NT2/D1 (cell line): Measurements from ENCODE around the gene PLA2G4A.

Experiments
- DNase-seq: peaks from one replicate; pipeline ENCODE4 v3.0.0-alpha.2; 2011; ENCODE audit warnings: low read depth, low spot score
- H3K27me3 ChIP-seq: 2 replicates; pipeline ENCODE4 v1.6.0; 2011; ENCODE audit warnings: mild to moderate bottlenecking; ENCODE audit not compliant: insufficient read length, insufficient read depth
- H3K36me3 ChIP-seq: 2 replicates; pipeline ENCODE4 v1.6.1; 2011; ENCODE audit warnings: mild to moderate bottlenecking, low read length, mixed read lengths; ENCODE audit not compliant: insufficient read depth, insufficient read length
- H3K4me1 ChIP-seq: 2 replicates; pipeline ENCODE4 v1.5.1; 2011; ENCODE audit not compliant: insufficient read depth, insufficient read length
- H3K4me3 ChIP-seq: 2 replicates; pipeline ENCODE4 v1.5.1; 2011; ENCODE audit warnings: low read depth; ENCODE audit not compliant: insufficient read length
- H3K9ac ChIP-seq: 2 replicates; pipeline ENCODE4 v1.6.0; 2011; ENCODE audit warnings: low read depth; ENCODE audit not compliant: insufficient read length
- H3K9me3 ChIP-seq: 2 replicates; pipeline ENCODE4 v1.5.1; 2011; ENCODE audit warnings: mild to moderate bottlenecking, low read length; ENCODE audit not compliant: insufficient read depth
- SUZ12 ChIP-seq: IDR thresholded peaks from 2 replicates; pipeline ENCODE4 v1.6.1; 2011; ENCODE audit not compliant: insufficient read length, insufficient read depth; ENCODE audit errors: extremely low read depth
- YY1 ChIP-seq: IDR thresholded peaks from 2 replicates; pipeline ENCODE4 v1.6.1; 2011; ENCODE audit not compliant: insufficient read length, insufficient read depth
- ZNF274 ChIP-seq: IDR thresholded peaks from 2 replicates; pipeline ENCODE4 v1.6.1; 2011; ENCODE audit warnings: mild to moderate bottlenecking, low read depth, low read length

Gene PLA2G4A

GRCh38 chr1:186859995-186860394, 31.2 kb downstream of the PLA2G4A start:
- H3K9me3 ChIP-seq, result no peaks in the 10 kb centered on the region
- H3K36me3 ChIP-seq, result no peaks in the 10 kb centered on the region
- no peaks in the 10 kb centered on the region for H3K4me1 ChIP-seq
- no peak overlapping the region for H3K4me3 ChIP-seq
- TF ChIP-seq YY1 (no peak), ZNF274 (no peak), SUZ12 (no peak)
- no peak overlapping the region for H3K9ac ChIP-seq
- no peaks in the 10 kb centered on the region for H3K27me3 ChIP-seq
- no peak for DNase-seq

- Histone ChIP-seq H3K9ac (no peak overlapping the region), H3K27me3 (no peaks in the 10 kb centered on the region), H3K4me3 (no peak overlapping the region), H3K4me1 (no peaks in the 10 kb centered on the region), H3K36me3 (no peaks in the 10 kb centered on the region), H3K9me3 (no peaks in the 10 kb centered on the region)
- DNase-seq, result no peak
- no peak for TF ChIP-seq ZNF274
- TF ChIP-seq SUZ12, result no peak
- no peak for TF ChIP-seq YY1
Observed at GRCh38 chr1:186864296-186864695, 35.5 kb downstream of the PLA2G4A start.

- Histone ChIP-seq H3K36me3 (no peaks in the 10 kb centered on the region), H3K9ac (no peak overlapping the region), H3K4me1 (no peaks in the 10 kb centered on the region), H3K27me3 (no peaks in the 10 kb centered on the region), H3K9me3 (no peaks in the 10 kb centered on the region), H3K4me3 (no peak overlapping the region)
- no peak for TF ChIP-seq YY1
- no peak for TF ChIP-seq ZNF274
- no peak for TF ChIP-seq SUZ12
- DNase-seq, result no peak
Observed at GRCh38 chr1:186865253-186865652, 36.5 kb downstream of the PLA2G4A start.

GRCh38 chr1:186865857-186866256, 37.1 kb downstream of the PLA2G4A start:
- DNase-seq, result no peak
- TF ChIP-seq YY1 (no peak), ZNF274 (no peak), SUZ12 (no peak)
- H3K27me3 ChIP-seq, result no peaks in the 10 kb centered on the region

GRCh38 chr1:186869526-186870228, 40.9 kb downstream of the PLA2G4A start:
- DNase-seq, result no peak
- Histone ChIP-seq H3K4me1 (no peaks in the 10 kb centered on the region), H3K9ac (no peak overlapping the region), H3K9me3 (no peaks in the 10 kb centered on the region), H3K36me3 (no peaks in the 10 kb centered on the region), H3K4me3 (no peak overlapping the region), H3K27me3 (no peaks in the 10 kb centered on the region)
- TF ChIP-seq ZNF274, result no peak
- no peak for TF ChIP-seq YY1
- TF ChIP-seq SUZ12, result no peak

More at GRCh38 chr1:186865857-186866256, 37.1 kb downstream of the PLA2G4A start:
- Histone ChIP-seq H3K36me3 (no peaks in the 10 kb centered on the region), H3K9ac (no peak overlapping the region), H3K9me3 (no peaks in the 10 kb centered on the region), H3K4me1 (no peaks in the 10 kb centered on the region), H3K4me3 (no peak overlapping the region)

- Histone ChIP-seq H3K9ac (no peak overlapping the region), H3K4me1 (no peaks in the 10 kb centered on the region), H3K27me3 (no peaks in the 10 kb centered on the region), H3K4me3 (no peak overlapping the region), H3K36me3 (no peaks in the 10 kb centered on the region), H3K9me3 (no peaks in the 10 kb centered on the region)
- TF ChIP-seq ZNF274, result no peak
- no peak for TF ChIP-seq YY1
- TF ChIP-seq SUZ12, result no peak
- DNase-seq, result peak; percentile 33
Observed at GRCh38 chr1:186871784-186872183, 43.0 kb downstream of the PLA2G4A start.

- Histone ChIP-seq H3K36me3 (no peaks in the 10 kb centered on the region), H3K4me1 (no peaks in the 10 kb centered on the region), H3K27me3 (no peaks in the 10 kb centered on the region), H3K9ac (no peak overlapping the region), H3K4me3 (no peak overlapping the region), H3K9me3 (no peaks in the 10 kb centered on the region)
- no peak for TF ChIP-seq SUZ12
- TF ChIP-seq YY1, result no peak
- no peak for DNase-seq
Observed at GRCh38 chr1:186872291-186872690, 43.5 kb downstream of the PLA2G4A start.
